HepG2 (cell line): ENCODE measurements around the gene PDE3B. TPM values are rescaled to one million over a fixed set of nuclear protein-coding genes. Genes with fewer than 3 reads are reported as not detected.

ENCODE experiments used
- AGO1 ChIP-seq: fragments of 200-400 bp; formaldehyde crosslinking; IDR thresholded peaks from 2 replicates; pipeline ENCODE4 v1.6.1; 2017; ENCODE audit warnings: mild to moderate bottlenecking, low read depth, low read length, moderate library complexity; ENCODE audit not compliant: poor library complexity, severe bottlenecking
- CHD2 ChIP-seq: IDR thresholded peaks from 2 replicates; pipeline ENCODE4 v1.6.1; 2011; ENCODE audit warnings: low read depth, low read length, improper control_type of control experiment
- FOSL1 ChIP-seq: sonication (generic); formaldehyde crosslinking; IDR thresholded peaks from 2 replicates; pipeline ENCODE4 v1.9.0; 2021; ENCODE audit warnings: missing genetic modification reagents, borderline replicate concordance
- GATA4 ChIP-seq: sonication (generic); IDR thresholded peaks from 2 replicates; pipeline ENCODE4 v1.6.1; 2016; ENCODE audit warnings: antibody characterized with exemption, low read depth, borderline replicate concordance
- GATAD2A ChIP-seq: IDR thresholded peaks from 2 replicates; pipeline ENCODE4 v1.6.1; 2016
- KDM4B ChIP-seq: sonication (generic); formaldehyde crosslinking; IDR thresholded peaks from 2 replicates; pipeline ENCODE4 v1.4.0; 2020; ENCODE audit warnings: missing genetic modification reagents
- MED1 ChIP-seq: sonication (generic); formaldehyde crosslinking; IDR thresholded peaks from 2 replicates; pipeline ENCODE4 v1.4.0; 2020; ENCODE audit warnings: missing genetic modification reagents
- PAF1 ChIP-seq: IDR thresholded peaks from 2 replicates; pipeline ENCODE4 v1.6.1; 2016; ENCODE audit warnings: missing genetic modification reagents, missing compliant biosample characterization
- TFAP4 ChIP-seq: sonication (generic); IDR thresholded peaks from 2 replicates; pipeline ENCODE4 v1.6.1; 2016; ENCODE audit warnings: low read depth, borderline replicate concordance
- TOPORS ChIP-seq: sonication (generic); formaldehyde crosslinking; IDR thresholded peaks from 2 replicates; pipeline ENCODE4 v1.8.0; 2023; ENCODE audit warnings: mild to moderate bottlenecking, missing genetic modification reagents
- ZBTB44 ChIP-seq: sonication (generic); formaldehyde crosslinking; IDR thresholded peaks from 2 replicates; pipeline ENCODE4 v1.4.0; 2020; ENCODE audit warnings: missing genetic modification reagents
- ZNF224 ChIP-seq: sonication (generic); formaldehyde crosslinking; IDR thresholded peaks from 2 replicates; pipeline ENCODE4 v1.5.0; 2020; ENCODE audit warnings: mild to moderate bottlenecking, missing genetic modification reagents
- ZNF280B ChIP-seq: sonication (generic); formaldehyde crosslinking; IDR thresholded peaks from 2 replicates; pipeline ENCODE4 v1.5.0; 2020; ENCODE audit warnings: missing genetic modification reagents, mild to moderate bottlenecking, borderline replicate concordance
- ZNF512B ChIP-seq: sonication (generic); formaldehyde crosslinking; IDR thresholded peaks from 2 replicates; pipeline ENCODE4 v1.5.1; 2020; ENCODE audit warnings: missing genetic modification reagents, mild to moderate bottlenecking, borderline replicate concordance
- polyA plus RNA-seq, 8 experiments: library from polyadenylated mRNA; depleted of rRNA in 3 of 8; stranded (reverse) in 7 of 8; unstranded in 1 of 8; fragments of >200 nt; fragmentation: Illumina TruSeq in 4 of 8; extraction: Trizol in 4 of 8; gene quantifications; 2 replicates each; pipeline versions ENCODE4 v1.2.1 to v1.2.3, GENCODE V29; 2011 to 2016; ENCODE audit warnings: low read depth in 4 of 8, missing spikeins in 1 of 8, mixed read lengths in 1 of 8; ENCODE audit not compliant: insufficient read depth in 1 of 8
- total RNA-seq, 5 experiments: library from RNA; depleted of rRNA; stranded (reverse); fragments of >200 nt; fragmentation: Illumina TruSeq; extraction: Trizol; gene quantifications; 2 replicates each; pipeline ENCODE4 v1.2.3, GENCODE V29; 2016; ENCODE audit warnings: low read depth in 1 of 5
- TF ChIP-seq, protein P1 (sequence below): sonication (generic); formaldehyde crosslinking; IDR thresholded peaks from 2 replicates; pipeline ENCODE4 v1.4.0; 2020; ENCODE audit warnings: missing genetic modification reagents
- TF ChIP-seq, protein P2 (sequence below): sonication (generic); formaldehyde crosslinking; IDR thresholded peaks from 2 replicates; pipeline ENCODE4 v1.4.0; 2020; ENCODE audit warnings: missing genetic modification reagents; ENCODE audit errors: not compliant biosample characterization
- TF ChIP-seq, protein P3 (sequence below), 2 experiments: fragments of 450-650 bp in 1 of 2; sonication (generic) in 1 of 2; formaldehyde crosslinking; IDR thresholded peaks; 2 replicates each; pipeline versions ENCODE4 v1.5.0 to v1.8.0; 2020 to 2022; ENCODE audit warnings: mild to moderate bottlenecking in 1 of 2, missing genetic modification reagents in 1 of 2

The PDE3B gene
- total and polyA plus RNA-seq, 2 of the 13 experiments (the other 11 are each of a cell fraction or from before 2014, with no cell fraction given), result 14.1 to 26.5 TPM

GRCh38 chr11:14643697-14644225 is at the start of gene PDE3B (continued):
- TF ChIP-seq, protein P1, sequence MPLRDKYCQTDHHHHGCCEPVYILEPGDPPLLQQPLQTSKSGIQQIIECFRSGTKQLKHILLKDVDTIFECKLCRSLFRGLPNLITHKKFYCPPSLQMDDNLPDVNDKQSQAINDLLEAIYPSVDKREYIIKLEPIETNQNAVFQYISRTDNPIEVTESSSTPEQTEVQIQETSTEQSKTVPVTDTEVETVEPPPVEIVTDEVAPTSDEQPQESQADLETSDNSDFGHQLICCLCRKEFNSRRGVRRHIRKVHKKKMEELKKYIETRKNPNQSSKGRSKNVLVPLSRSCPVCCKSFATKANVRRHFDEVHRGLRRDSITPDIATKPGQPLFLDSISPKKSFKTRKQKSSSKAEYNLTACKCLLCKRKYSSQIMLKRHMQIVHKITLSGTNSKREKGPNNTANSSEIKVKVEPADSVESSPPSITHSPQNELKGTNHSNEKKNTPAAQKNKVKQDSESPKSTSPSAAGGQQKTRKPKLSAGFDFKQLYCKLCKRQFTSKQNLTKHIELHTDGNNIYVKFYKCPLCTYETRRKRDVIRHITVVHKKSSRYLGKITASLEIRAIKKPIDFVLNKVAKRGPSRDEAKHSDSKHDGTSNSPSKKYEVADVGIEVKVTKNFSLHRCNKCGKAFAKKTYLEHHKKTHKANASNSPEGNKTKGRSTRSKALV (CRISPR knock-in tag), result 0 out of 2 replicates have a peak, but pooled peaks have one; percentile 20
- peak; percentile 13; the same call in 1 of the 2 replicates for TF ChIP-seq TFAP4
- peak; percentile 28 for TF ChIP-seq AGO1
- TF ChIP-seq FOSL1 (CRISPR knock-in tag), result 0 out of 2 replicates have a peak, but pooled peaks have one; percentile 20
- TF ChIP-seq, protein P2, sequence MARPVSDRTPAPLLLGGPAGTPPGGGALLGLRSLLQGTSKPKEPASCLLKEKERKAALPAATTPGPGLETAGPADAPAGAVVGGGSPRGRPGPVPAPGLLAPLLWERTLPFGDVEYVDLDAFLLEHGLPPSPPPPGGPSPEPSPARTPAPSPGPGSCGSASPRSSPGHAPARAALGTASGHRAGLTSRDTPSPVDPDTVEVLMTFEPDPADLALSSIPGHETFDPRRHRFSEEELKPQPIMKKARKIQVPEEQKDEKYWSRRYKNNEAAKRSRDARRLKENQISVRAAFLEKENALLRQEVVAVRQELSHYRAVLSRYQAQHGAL (CRISPR knock-in tag), result no peak
- no peak for TF ChIP-seq PAF1
- no peak for TF ChIP-seq ZNF512B (CRISPR knock-in tag)
- 0 out of 2 replicates have a peak, but pooled peaks have one; percentile 13 for TF ChIP-seq ZNF224 (CRISPR knock-in tag)
- TF ChIP-seq, protein P3, sequence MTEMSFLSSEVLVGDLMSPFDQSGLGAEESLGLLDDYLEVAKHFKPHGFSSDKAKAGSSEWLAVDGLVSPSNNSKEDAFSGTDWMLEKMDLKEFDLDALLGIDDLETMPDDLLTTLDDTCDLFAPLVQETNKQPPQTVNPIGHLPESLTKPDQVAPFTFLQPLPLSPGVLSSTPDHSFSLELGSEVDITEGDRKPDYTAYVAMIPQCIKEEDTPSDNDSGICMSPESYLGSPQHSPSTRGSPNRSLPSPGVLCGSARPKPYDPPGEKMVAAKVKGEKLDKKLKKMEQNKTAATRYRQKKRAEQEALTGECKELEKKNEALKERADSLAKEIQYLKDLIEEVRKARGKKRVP (CRISPR knock-in tag; IDR thresholded peaks at IDR 0.05), result 0 out of 4 replicates have a peak, but pooled peaks of 1 of the 2 experiments have one; percentile 14
- TF ChIP-seq CHD2, result 0 out of 2 replicates have a peak, but pooled peaks have one; percentile 6
- TF ChIP-seq ZNF280B (CRISPR knock-in tag), result peak; percentile 50; the same call in 1 of the 2 replicates
- no peak for TF ChIP-seq ZBTB44
- 0 out of 2 replicates have a peak, but pooled peaks have one; percentile 11 for TF ChIP-seq KDM4B (CRISPR knock-in tag)
- TF ChIP-seq TOPORS (CRISPR knock-in tag), result no peak
- TF ChIP-seq GATAD2A (CRISPR knock-in tag), result peak; percentile 36; the same call in 1 of the 2 replicates
- 0 out of 2 replicates have a peak, but pooled peaks have one; percentile 51 for TF ChIP-seq MED1 (CRISPR knock-in tag)
- peak; percentile 69 for TF ChIP-seq GATA4
